Amniotic epithelial cell (primary cell): ENCODE results near the gene HOXD13.

Experiments used
- DNase-seq: peaks from one replicate; pipeline ENCODE4 v3.0.0-alpha.2; 2010; ENCODE audit warnings: low read depth

HOXD13 gene

DNA sequence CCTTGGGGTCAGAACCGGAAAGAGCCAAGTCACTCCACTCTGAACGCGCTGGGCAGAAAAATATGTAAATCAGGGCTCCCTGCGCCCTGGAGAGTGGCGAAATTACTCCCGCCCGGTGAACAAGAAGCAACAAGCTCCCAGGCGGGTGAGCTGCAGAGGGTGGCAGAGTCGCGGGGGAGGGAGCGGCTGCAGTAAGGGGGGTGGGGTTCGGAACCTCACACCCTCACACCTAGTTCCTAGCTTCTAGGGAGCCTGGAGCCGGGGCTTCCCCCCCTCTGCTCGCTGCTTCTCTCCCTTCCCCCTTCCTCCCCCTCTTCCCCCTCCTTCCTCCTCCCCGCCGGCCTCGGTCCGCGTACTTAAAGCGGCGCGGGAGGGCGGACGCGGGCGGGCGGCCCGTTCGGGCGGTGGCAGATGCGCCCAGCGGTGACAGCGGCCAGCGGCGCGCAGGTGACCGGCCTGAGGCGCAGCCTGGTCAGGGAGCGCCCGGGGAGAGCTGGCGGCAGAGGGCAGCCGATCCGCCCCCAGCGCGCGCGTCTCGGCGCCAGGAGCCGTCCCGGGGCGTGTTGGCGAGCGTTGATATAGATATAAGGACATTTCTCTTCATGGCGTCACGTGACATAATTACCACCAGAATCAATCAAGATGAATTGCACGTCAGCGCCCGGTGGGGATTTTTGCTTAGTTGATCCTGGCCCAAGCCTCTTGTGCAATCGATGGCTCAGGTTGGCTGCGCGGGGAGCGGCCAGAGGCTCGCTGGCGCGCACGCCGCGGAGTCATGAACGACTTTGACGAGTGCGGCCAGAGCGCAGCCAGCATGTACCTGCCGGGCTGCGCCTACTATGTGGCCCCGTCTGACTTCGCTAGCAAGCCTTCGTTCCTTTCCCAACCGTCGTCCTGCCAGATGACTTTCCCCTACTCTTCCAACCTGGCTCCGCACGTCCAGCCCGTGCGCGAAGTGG, 14.3 kb downstream of the HOXD13 start, which contains the start of gene HOXD11:
Gene HOXD11 (plus strand): TSS at position 700 of the 959 bp plus-strand sequence. CDS start 76 bp downstream, at position 776.
- peak; percentile 25 for DNase-seq

DNA sequence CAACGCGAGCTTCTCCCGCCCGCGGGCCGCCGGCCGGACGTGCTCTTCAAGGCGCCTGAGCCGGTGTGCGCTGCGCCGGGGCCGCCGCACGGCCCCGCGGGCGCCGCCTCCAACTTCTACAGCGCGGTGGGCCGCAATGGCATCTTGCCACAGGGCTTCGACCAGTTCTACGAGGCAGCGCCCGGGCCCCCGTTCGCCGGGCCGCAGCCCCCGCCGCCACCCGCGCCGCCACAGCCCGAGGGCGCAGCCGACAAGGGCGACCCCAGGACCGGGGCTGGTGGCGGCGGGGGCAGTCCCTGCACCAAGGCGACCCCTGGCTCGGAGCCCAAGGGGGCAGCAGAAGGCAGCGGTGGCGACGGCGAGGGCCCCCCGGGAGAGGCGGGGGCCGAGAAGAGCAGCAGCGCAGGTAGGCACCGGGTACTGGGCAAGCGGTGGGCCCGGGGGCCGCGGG, 15.2 kb downstream of the HOXD13 start:
- DNase-seq, result no peak

DNA sequence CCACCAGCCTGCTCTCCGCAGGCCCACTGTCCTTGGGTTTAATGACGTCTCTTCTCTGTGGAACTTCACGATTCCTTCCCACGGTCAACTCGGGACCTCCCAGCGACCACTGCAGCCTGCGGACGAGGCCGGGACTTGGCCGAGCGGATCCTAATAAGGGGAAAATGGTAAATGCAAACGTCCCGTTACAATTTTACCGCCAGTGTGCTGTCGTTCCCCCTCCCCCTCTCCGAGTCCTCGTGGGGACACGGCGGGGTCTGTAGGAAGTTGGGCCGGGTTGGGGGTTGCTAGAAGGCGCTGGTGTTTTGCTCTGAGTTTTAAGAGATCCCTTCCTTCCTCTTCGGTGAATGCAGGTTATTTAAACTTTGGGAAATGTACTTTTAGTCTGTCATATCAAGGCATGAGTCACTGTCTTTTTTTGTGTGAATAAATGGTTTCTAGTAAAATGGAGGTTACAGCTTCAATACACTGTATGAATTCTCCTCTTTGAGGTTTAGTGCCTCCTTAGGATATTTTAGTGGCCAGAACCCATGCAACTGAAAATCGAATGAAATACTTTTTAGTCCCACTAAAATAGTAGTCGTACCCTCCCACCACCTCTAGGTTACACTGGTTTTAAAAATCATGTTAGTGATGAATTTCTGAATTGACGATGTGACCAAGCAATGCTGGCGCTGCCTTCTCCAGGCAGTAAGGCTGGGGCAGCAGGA, 16.8 kb downstream of the HOXD13 start:
- no peak for DNase-seq

DNA sequence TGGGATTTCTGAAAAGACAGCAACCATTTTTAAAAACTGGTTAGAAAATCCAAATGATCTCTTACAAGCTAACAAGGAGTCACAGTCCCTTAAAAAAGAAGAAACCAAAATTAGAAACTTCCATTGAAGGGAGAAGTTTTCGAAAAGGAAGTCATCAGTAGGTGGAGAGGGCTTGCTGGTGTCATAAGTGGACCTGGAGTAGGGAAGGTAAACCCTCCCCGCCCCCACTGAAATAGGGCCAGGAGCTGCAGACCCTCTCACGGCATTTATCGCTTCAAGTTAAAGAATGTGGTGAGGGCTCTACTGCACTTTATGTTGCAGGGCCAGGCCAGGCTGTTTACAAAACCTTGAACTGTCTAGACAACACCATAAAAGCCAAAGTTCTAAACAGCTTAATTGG, 17.4 kb downstream of the HOXD13 start:
- DNase-seq, result no peak

DNA sequence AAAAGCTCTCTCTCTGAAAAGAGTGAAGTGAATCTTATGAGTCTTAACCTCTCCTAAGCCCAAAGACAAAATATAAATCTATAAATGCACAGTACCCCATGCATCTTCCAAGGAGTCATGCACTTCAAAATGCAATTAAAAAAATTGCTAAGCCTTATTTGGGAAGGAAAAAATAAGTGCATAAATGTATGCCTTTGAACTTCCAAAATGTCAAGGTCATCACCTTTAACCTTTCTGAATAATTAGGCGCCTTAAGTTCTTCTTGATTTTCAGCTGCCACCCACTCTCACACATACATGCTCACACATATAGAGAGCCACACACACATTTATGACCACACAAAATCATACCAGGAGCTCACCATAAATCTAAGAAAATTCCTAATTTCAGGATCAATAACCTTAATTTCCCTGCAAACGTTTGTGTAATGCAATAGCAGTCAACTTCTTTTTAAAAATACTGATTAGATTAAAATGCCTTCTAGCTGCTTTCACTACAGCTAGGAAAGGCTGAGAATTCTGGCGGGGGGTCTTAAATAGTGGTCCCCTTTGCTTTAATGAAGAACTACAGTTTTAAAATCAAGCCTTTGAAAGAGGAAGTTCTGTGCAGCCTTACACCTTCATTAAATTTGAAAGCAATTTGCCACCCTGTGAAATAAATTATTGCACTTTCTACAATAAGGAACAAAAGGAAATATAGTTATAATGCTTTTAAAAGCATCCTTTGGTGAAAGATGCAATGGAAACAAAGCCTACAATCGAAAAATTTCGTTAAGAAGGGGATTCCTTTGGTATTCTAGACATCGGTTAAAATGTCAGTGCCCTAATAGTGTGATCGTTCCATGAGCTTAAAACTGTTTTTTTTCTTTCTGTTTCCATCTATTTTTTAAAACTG, 18.1 kb downstream of the HOXD13 start:
- DNase-seq, result no peak

DNA sequence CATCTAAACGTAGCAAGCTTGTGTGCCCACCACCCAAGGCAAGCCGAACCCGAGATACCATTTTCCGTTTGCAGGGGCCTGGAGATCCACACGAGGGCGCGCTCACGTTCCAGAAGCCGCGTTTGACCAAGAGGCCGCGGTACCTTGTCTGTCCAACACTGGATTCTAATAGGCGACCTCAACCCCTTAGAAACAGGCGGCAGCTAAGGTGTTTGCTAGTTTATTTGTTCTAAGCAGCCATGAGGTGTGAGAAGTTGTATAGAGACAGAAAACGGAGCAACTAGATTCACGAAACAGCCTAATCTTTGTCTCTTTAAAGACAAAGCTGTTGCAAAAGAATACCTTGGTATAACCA, 18.8 kb downstream of the HOXD13 start:
- DNase-seq, result peak; percentile 41

DNA sequence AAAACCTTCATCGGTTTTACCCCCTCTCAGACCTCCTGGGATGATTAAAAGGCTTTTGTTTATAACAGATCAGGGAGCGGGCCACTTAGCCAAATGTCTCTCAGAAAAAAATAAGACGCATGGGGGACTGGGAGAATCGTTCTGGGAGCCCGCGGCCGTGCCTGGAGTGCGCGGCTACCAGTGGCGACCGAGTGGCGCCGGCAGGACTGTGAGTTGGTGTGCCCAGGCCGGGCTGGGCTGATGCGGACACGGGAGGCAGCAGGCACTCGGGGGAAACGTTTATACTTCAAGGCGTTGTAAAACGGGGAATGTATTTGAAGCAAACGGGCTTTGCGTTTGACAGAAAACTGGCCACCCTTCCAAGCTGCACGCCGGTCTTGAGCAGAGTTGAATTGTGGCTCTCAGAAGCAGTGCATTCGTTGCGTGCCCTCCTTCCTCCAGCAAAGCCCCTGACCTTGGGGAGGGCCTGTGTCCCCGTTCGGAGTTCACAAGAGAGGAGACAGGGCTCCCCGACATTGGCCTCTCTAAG, 19.4 kb downstream of the HOXD13 start:
- no peak for DNase-seq

DNA sequence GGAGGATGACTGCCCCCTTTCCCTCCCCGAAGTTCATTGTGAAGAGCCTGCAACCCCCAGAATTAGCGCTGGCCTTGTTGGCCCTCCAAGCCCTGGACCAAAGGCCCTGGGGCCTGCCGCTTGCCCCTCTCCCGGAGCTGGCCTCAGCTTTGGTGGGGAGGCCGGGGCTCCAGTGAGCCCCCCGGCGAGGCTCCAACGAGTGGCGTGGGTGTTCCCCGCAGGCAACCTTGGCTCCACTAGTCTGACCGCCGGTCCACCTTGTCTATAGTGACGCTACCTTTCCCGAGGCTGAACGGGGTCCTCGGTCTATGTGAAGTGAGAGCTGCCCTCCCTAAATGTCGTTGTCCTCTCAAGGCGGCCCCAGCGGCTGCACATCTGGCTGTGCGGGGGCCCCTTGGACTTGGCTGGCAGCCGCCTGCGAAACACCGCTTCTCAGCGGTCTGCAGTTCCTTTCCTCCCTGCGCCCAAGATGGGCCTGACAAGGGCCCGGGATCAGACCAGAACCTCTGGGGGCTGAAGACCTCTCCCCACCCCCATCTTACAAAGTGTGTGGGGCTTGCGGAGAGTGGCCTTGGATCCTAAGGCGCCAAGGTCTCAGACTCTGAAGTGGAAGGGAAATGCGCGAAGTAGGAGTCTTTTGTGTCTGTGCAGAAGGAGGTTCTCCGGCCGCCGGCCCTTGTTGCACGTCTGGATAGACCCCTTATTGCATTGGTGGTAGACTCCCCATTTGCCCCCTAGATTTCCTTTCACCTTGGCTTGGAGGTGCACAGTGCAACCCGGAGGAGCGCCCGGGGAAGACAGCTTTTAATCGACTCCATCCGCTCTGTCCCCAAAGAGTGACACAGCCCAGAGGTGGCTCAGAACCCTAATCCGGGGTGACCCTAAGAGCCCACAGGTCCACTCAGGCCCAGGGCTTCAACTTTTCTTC, 20.1 kb downstream of the HOXD13 start:
- no peak for DNase-seq

DNA sequence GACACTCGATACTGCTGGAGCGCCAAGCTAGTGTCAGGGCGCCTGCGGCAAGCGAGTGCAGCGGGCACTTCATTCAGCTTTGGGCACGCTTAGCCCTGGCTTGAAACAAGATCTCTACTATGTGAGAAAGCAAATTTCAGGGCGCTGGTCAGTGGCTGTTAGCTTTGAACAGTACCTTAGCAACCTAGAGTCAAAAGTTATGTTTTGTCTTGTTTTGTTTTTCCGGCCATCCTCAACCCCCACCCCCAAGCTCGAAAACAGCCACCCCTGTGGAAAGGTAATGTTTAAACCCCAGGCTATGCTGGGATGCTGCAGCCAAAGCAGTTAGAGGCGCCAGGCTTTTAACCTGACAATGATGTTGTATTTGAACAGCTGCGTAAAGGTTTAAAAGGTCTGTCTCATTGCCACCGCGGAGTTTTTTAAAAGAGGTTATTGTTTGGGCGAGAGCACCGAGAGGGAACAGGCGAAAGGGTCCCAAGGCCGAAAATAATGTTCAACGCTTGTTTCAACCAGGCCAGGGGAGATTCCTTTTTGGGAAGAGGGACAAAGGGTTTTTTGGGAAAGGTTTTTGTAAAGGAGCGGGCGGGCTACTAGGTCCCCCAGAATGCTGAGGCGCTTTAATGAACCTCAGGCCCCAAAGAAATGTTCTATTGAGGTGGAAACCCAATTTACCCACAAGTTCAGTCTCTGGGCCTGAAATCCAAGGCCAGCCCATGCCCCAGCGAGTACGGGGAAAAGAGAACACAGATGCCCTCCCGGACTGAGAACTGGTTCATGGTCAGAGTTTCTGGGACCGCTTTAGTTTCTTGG, 21.8 kb downstream of the HOXD13 start:
- no peak for DNase-seq

DNA sequence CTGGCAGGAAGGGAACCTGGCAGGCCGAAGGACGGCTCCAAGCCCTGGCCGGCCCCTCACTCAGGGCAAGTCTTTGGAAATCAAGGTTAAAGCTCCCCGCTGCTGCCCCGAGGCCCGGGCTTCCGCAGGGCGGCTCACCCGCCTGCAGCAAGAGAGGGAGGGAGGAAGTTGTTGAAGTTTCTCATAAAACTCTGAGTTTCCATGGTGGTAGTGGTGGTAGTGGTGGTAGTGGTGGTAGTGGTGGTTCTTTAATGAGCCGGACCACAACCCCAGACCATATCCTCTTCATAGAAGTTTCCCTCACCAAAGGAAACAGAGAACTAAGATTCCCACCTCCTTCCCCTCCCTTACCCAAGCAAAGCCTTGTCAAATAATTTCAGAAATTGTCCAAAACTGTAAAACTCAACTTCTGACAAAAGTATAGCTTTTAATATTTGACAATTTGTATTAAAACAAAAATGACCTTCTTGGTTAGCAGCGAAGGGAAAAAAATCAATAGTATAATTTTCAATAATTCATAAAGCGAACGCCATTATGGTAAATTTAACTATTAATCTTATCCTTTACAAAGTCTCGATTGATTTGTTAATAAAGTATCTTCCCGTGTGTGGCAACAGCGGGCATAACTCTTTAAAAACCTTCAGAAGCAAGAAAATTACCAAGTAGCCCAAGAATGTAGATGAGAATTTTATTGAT, 22.6 kb downstream of the HOXD13 start:
- DNase-seq, result no peak

DNA sequence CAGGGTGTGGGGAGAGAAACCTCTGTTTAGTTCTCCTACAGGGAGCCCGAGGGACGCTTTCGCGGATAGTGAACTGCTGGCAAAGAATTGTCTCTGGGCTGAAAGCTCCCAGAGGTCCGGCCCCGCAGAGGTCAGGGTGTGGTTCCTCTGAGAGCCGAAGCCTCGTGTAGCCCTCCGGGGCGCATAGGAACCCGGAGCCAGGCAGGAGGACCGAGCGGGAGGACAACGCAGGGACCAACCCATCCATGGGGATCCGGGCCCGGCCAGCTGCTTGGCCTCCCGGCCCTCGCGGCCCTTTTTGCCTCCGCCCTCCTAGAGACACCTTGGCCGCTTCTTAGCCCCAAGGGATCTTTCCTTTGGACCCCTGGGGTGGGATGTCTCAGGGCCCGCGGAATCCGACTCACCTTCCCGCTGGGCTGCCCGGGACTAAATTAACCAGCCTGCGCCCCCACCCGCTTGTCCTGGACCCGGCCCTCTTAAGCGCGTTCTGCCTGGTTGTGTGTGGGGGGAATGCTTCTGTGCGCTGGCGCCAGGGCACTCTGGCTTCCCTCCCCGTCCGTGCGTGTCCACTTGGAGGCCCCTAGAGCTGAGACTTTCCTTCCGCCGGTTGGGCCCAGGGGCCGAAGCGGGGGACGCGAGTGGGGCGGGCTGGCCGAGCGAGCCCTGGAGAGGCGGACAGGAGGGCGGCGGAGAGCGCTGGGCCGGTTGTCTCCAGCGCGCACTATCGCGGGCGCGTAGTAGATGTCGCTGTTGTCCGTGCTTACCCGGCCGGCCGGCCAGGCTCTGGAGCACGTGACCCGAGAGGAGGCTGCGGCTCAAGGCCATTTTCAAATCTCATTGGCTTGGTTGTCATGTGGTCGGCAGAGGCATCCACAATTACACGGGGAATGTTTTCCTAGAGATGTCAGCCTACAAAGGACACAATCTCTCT, 23.6 kb downstream of the HOXD13 start, which contains the start of gene HOXD10:
Gene HOXD10 (plus strand): TSS at position 896 of the 931 bp plus-strand sequence. CDS start 56 bp downstream, outside the sequence.
- no peak for DNase-seq

DNA sequence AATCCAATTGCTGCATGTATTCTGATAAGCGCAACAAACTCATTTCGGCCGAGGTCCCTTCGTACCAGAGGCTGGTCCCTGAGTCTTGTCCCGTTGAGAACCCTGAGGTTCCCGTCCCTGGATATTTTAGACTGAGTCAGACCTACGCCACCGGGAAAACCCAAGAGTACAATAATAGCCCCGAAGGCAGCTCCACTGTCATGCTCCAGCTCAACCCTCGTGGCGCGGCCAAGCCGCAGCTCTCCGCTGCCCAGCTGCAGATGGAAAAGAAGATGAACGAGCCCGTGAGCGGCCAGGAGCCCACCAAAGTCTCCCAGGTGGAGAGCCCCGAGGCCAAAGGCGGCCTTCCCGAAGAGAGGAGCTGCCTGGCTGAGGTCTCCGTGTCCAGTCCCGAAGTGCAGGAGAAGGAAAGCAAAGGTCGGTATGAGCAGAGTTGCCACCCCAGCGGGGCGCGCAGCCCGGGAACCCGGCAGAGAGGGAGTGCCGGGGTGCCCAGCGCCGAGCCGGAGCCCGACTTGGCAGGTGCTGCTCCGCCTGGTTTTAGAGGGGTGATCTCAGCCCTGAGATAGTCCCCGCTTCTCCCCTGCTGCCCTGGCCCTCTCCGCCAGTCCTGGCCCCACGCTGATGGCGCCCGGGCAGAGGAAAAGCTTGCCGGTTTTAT, 24.8 kb downstream of the HOXD13 start:
- DNase-seq, result no peak

DNA sequence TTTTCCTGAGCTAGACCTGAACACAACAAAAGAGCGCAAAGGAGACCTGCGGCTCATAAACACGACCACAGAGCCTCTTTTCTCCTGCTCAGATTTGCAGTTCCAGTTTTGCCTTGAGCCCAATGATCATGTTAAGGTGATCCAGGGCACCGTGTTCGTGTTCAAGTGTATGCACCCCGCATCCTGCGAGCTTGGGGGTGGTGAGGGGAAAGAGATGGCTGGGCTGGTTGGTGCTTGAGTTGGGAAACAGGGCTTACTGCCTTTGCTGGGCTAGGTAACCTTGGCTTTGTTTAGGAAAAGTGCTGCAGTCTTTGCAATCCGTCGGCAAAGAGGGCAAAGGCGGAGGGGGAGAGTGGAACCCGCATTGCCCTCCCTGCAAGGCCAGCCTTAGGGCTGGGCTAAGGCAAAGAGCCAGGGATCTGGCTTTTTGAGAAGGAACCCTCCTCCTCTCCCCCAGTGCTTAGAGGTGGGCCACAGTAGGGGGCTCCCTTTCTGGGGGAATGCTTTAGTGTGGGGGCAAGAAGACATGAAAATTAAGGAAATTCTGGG, 25.4 kb downstream of the HOXD13 start:
- no peak for DNase-seq

DNA sequence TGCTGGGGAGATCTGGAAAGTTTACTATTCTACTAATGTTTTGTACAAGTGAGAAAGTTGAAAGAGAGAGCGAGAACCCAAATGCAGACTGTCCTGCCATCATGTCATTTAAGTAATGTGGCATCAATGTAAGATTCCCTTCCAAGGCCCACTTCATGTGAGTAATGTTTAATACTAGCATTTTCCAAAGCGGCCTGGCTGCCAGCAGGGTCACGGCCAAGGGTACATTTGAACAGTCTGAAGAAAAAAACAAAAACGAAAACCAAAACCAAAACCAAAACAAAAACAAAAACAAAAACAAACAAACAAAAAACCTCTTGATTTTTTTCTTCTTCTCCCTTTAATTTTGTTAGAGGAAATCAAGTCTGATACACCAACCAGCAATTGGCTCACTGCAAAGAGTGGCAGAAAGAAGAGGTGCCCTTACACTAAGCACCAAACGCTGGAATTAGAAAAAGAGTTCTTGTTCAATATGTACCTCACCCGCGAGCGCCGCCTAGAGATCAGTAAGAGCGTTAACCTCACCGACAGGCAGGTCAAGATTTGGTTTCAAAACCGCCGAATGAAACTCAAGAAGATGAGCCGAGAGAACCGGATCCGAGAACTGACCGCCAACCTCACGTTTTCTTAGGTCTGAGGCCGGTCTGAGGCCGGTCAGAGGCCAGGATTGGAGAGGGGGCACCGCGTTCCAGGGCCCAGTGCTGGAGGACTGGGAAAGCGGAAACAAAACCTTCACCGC, 26.2 kb downstream of the HOXD13 start:
- DNase-seq, result no peak

DNA sequence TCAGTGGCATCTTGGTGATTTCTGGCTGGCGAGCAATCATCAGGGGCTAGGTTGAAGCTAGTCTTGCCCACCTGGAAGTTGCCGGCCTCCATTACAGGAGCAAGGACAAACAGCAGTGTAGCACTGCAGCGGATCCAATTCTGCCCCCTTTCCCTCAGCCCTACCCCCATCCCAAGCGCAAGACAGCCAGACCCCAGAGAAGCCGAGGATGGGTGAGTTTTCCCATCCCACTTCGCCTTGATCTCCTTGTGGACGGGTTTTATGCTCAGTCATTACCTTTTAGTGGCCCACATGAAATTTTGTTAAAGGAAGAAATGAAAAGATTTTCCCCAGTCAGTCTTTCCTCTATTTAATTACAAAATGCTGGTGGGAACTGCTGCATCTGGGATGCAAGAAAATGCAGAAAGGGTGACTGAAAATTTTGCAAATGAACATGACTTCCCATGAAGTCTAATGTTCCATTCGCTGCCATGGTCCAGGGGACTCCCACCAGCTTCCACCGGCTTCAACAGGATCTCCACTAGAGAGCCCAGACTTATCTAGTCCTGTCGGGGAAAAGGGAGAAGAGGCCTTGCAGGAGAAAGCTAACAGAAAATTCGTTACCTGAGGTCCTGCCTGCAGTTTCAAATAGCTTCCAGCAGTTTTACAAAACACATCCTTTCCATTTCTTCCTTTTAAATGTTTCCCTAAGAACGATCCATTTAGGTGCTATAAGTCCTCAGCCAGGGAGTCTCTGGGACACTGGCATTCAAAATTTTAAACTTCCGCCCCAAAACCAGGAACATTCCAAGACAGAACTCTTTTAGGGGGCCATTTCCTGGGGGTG, 28.1 kb downstream of the HOXD13 start:
- no peak for DNase-seq
